WTC11 (cell line): ENCODE measurements around the gene IFI16.

Source experiments
- JUN ChIP-seq: sonication (generic); formaldehyde crosslinking; IDR thresholded peaks from 2 replicates; pipeline ENCODE4 v1.8.0; 2023; ENCODE audit warnings: mild to moderate bottlenecking, missing genetic modification reagents
- RELA ChIP-seq: sonication (generic); formaldehyde crosslinking; IDR thresholded peaks from 2 replicates; pipeline ENCODE4 v1.8.1; 2022; ENCODE audit warnings: missing genetic modification reagents, mild to moderate bottlenecking, borderline replicate concordance
- TEAD1 ChIP-seq: sonication (generic); formaldehyde crosslinking; IDR thresholded peaks from 2 replicates; pipeline ENCODE4 v1.8.0; 2022; ENCODE audit warnings: mild to moderate bottlenecking, missing genetic modification reagents
- ZNF138 ChIP-seq: sonication (generic); formaldehyde crosslinking; conservative IDR thresholded peaks from 2 replicates; pipeline ENCODE4 v1.8.1; 2022; ENCODE audit warnings: mild to moderate bottlenecking, moderate library complexity, missing genetic modification reagents
- ZNF232 ChIP-seq: sonication (generic); formaldehyde crosslinking; IDR thresholded peaks from 2 replicates; pipeline ENCODE4 v1.8.0; 2022; ENCODE audit warnings: mild to moderate bottlenecking, missing genetic modification reagents
- ZNF263 ChIP-seq: sonication (generic); formaldehyde crosslinking; IDR thresholded peaks from 2 replicates; pipeline ENCODE4 v1.8.1; 2022; ENCODE audit warnings: low read depth, mild to moderate bottlenecking, moderate library complexity, missing genetic modification reagents
- TF ChIP-seq, protein P1 (sequence below): sonication (generic); formaldehyde crosslinking; IDR thresholded peaks from 2 replicates; pipeline ENCODE4 v1.8.1; 2023; ENCODE audit warnings: mild to moderate bottlenecking, missing genetic modification reagents, moderate library complexity
- TF ChIP-seq, protein P2 (sequence below): fragments of 200-600 bp; IDR thresholded peaks from 2 replicates; pipeline ENCODE4 v1.8.0; 2022; ENCODE audit warnings: antibody characterized with exemption
- TF ChIP-seq, protein P3 (sequence below): sonication (generic); formaldehyde crosslinking; IDR thresholded peaks from 2 replicates; pipeline ENCODE4 v1.8.0; 2022; ENCODE audit warnings: mild to moderate bottlenecking, missing genetic modification reagents

DNA sequence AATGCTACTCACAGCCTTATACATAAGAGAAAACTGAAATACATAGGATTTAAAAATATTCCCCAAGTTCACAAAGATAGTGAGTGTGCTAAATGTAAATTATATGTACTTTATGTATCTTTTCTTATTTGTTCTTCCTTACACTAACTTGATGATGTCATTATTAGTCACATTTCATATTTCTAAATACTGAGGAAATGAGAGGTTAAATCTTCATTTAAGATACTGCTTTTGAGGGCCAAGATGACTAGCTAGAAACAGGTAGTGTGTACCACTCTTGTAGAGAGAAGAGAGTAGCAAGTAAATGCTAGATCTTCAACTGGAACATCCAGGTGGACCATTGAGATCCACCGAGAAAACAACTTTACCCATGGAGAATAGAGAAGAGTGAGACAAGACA lies 48.5 kb upstream of the IFI16 start:
- TF ChIP-seq ZNF138 (CRISPR knock-in tag) (no peak), RELA (CRISPR knock-in tag) (no peak), ZNF232 (CRISPR knock-in tag) (no peak), TEAD1 (CRISPR knock-in tag) (no peak), ZNF263 (CRISPR knock-in tag) (no peak), JUN (no peak)
- TF ChIP-seq, protein P1, sequence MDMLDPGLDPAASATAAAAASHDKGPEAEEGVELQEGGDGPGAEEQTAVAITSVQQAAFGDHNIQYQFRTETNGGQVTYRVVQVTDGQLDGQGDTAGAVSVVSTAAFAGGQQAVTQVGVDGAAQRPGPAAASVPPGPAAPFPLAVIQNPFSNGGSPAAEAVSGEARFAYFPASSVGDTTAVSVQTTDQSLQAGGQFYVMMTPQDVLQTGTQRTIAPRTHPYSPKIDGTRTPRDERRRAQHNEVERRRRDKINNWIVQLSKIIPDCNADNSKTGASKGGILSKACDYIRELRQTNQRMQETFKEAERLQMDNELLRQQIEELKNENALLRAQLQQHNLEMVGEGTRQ (CRISPR knock-in tag) = no peak
- TF ChIP-seq, protein P2, sequence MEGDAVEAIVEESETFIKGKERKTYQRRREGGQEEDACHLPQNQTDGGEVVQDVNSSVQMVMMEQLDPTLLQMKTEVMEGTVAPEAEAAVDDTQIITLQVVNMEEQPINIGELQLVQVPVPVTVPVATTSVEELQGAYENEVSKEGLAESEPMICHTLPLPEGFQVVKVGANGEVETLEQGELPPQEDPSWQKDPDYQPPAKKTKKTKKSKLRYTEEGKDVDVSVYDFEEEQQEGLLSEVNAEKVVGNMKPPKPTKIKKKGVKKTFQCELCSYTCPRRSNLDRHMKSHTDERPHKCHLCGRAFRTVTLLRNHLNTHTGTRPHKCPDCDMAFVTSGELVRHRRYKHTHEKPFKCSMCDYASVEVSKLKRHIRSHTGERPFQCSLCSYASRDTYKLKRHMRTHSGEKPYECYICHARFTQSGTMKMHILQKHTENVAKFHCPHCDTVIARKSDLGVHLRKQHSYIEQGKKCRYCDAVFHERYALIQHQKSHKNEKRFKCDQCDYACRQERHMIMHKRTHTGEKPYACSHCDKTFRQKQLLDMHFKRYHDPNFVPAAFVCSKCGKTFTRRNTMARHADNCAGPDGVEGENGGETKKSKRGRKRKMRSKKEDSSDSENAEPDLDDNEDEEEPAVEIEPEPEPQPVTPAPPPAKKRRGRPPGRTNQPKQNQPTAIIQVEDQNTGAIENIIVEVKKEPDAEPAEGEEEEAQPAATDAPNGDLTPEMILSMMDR = no peak
- TF ChIP-seq, protein P3, sequence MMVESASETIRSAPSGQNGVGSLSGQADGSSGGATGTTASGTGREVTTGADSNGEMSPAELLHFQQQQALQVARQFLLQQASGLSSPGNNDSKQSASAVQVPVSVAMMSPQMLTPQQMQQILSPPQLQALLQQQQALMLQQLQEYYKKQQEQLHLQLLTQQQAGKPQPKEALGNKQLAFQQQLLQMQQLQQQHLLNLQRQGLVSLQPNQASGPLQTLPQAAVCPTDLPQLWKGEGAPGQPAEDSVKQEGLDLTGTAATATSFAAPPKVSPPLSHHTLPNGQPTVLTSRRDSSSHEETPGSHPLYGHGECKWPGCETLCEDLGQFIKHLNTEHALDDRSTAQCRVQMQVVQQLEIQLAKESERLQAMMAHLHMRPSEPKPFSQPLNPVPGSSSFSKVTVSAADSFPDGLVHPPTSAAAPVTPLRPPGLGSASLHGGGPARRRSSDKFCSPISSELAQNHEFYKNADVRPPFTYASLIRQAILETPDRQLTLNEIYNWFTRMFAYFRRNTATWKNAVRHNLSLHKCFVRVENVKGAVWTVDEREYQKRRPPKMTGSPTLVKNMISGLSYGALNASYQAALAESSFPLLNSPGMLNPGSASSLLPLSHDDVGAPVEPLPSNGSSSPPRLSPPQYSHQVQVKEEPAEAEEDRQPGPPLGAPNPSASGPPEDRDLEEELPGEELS = no peak
